ENCODE results near the gene OR7G3.

OR7G3 gene

GRCh38 chr19:9126900-9127405 is at the start of gene OR7G3:
Gene OR7G3 (minus strand): TSS chr19:9126950. CDS start chr19:9126950, 0 bp downstream.
- no peak for DNase-seq (ENCODE audit: low spot score)

GRCh38 chr19:9175326-9175725 is 48.6 kb upstream of the OR7G3 start:
- no peak for DNase-seq (ENCODE audit: low spot score)

GRCh38 chr19:9171393-9171991 is 44.7 kb upstream of the OR7G3 start:
- no peak for DNase-seq (ENCODE audit: low spot score)

GRCh38 chr19:9166846-9167245 is 40.1 kb upstream of the OR7G3 start:
- DNase-seq (ENCODE audit: low spot score): no peak

- DNase-seq (ENCODE audit: low spot score): no peak
Observed at GRCh38 chr19:9165261-9165660, 38.5 kb upstream of the OR7G3 start.

GRCh38 chr19:9161427-9161826 is 34.7 kb upstream of the OR7G3 start:
- DNase-seq (ENCODE audit: low spot score): no peak

- no peak for DNase-seq (ENCODE audit: low spot score)
Observed at GRCh38 chr19:9159891-9160290, 33.1 kb upstream of the OR7G3 start.

- no peak for DNase-seq (ENCODE audit: low spot score)
Observed at GRCh38 chr19:9156304-9156703, 29.6 kb upstream of the OR7G3 start.

- DNase-seq (ENCODE audit: low spot score): no peak
Observed at GRCh38 chr19:9155591-9155990, 28.8 kb upstream of the OR7G3 start.

- DNase-seq (ENCODE audit: low spot score): no peak
Observed at GRCh38 chr19:9151367-9151766, 24.6 kb upstream of the OR7G3 start.

- DNase-seq (ENCODE audit: low spot score): no peak
Observed at GRCh38 chr19:9150650-9151049, 23.9 kb upstream of the OR7G3 start.

- DNase-seq (ENCODE audit: low spot score): no peak
Observed at GRCh38 chr19:9149997-9150396, 23.2 kb upstream of the OR7G3 start.

GRCh38 chr19:9148697-9149096 is 21.9 kb upstream of the OR7G3 start:
- DNase-seq (ENCODE audit: low spot score): no peak

GRCh38 chr19:9146882-9147281 is 20.1 kb upstream of the OR7G3 start:
- no peak for DNase-seq (ENCODE audit: low spot score)

GRCh38 chr19:9144920-9145319 is 18.2 kb upstream of the OR7G3 start:
- no peak for DNase-seq (ENCODE audit: low spot score)

- DNase-seq (ENCODE audit: low spot score): peak; percentile 96
Observed at GRCh38 chr19:9140159-9140874, 13.6 kb upstream of the OR7G3 start, which contains the start of gene ZNF317. Gene ZNF317 (plus strand): TSS chr19:9140397. CDS start chr19:9156017, 15,620 bp downstream.

- DNase-seq (ENCODE audit: low spot score): no peak
Observed at GRCh38 chr19:9139609-9140158, 12.9 kb upstream of the OR7G3 start.

GRCh38 chr19:9132422-9132821 is 5.7 kb upstream of the OR7G3 start:
- DNase-seq (ENCODE audit: low spot score): no peak

GRCh38 chr19:9130965-9131364 is 4.2 kb upstream of the OR7G3 start:
- no peak for DNase-seq (ENCODE audit: low spot score)

GRCh38 chr19:9128171-9128570 is 1.4 kb upstream of the OR7G3 start:
- DNase-seq (ENCODE audit: low spot score): no peak

GRCh38 chr19:9116547-9116946 is 10.2 kb downstream of the OR7G3 start:
- no peak for DNase-seq (ENCODE audit: low spot score)

- no peak for DNase-seq (ENCODE audit: low spot score)
Observed at GRCh38 chr19:9115307-9115813, 11.4 kb downstream of the OR7G3 start, which contains the start of gene OR7G1. Gene OR7G1 (minus strand): TSS chr19:9115763. CDS start chr19:9115763, 0 bp downstream.

GRCh38 chr19:9109959-9110358 is 16.8 kb downstream of the OR7G3 start:
- no peak for DNase-seq (ENCODE audit: low spot score)
